C4-2B (cell line): ENCODE data around the gene CEP295NL.
"Not testable (repeated sequence)": the region's sequence is repeated elsewhere in the genome, so short reads cannot be mapped to it uniquely, and the experiment has no call there.

Experiments
- CTCF ChIP-seq: fragments of 450-650 bp; conservative IDR thresholded peaks from 2 replicates; pipeline ENCODE4 v1.5.1; 2017; ENCODE audit warnings: mild to moderate bottlenecking
- ZFX ChIP-seq: fragments of 450-650 bp; IDR thresholded peaks from 2 replicates; pipeline ENCODE4 v1.6.1; 2017

GRCh38 chr17:78902231-78902630 lies 770 bp downstream of the CEP295NL start:
- TF ChIP-seq CTCF, ZFX: not testable (repeated sequence)
